Osteocyte (in vitro differentiated cells): ENCODE data around the gene NR2C2. TPM values are rescaled to one million over a fixed set of nuclear protein-coding genes. Genes with fewer than 3 reads are reported as not detected.

Experiments used
- DNase-seq: peaks from one replicate; pipeline ENCODE4 v3.0.0; 2021; ENCODE audit warnings: mixed read lengths; ENCODE audit not compliant: unreplicated experiment; ENCODE audit errors: extremely low spot score
- H3K27ac Mint-ChIP-seq: one replicate; pipeline ENCODE4 v1.8.0; 2021; ENCODE audit warnings: mild to moderate bottlenecking, mixed read lengths; ENCODE audit not compliant: unreplicated experiment
- H3K27me3 Mint-ChIP-seq: one replicate; pipeline ENCODE4 v1.8.0; 2021; ENCODE audit warnings: mixed read lengths; ENCODE audit not compliant: unreplicated experiment
- H3K36me3 Mint-ChIP-seq: one replicate; pipeline ENCODE4 v1.8.0; 2021; ENCODE audit warnings: mixed read lengths; ENCODE audit not compliant: unreplicated experiment
- H3K4me1 Mint-ChIP-seq: one replicate; pipeline ENCODE4 v1.8.0; 2021; ENCODE audit warnings: mixed read lengths; ENCODE audit not compliant: unreplicated experiment
- H3K4me3 Mint-ChIP-seq: one replicate; pipeline ENCODE4 v1.8.0; 2021; ENCODE audit warnings: mild to moderate bottlenecking, moderate library complexity, mixed read lengths; ENCODE audit not compliant: unreplicated experiment
- H3K9me3 Mint-ChIP-seq: one replicate; pipeline ENCODE4 v1.8.0; 2021; ENCODE audit warnings: mixed read lengths; ENCODE audit not compliant: unreplicated experiment
- CTCF ChIP-seq: fragments of 200-600 bp; sonication (generic); IDR thresholded peaks from 2 replicates; pipeline ENCODE4 v1.5.0; 2021; ENCODE audit warnings: antibody characterized with exemption, mild to moderate bottlenecking, moderate library complexity
- total RNA-seq: library from RNA; stranded (reverse); gene quantifications from 2 replicates; pipeline ENCODE4 v1.2.1, GENCODE V29; 2021

NR2C2 gene
- total RNA-seq, 1 donor from 2014 or later: 48.3 TPM

- no peak overlapping the region for H3K27ac Mint-ChIP-seq
- no peak for TF ChIP-seq CTCF
- no peak for DNase-seq
- H3K9me3 Mint-ChIP-seq: peaks cover 8% of the 10 kb centered on the region
- peaks cover 15% of the 10 kb centered on the region for H3K27me3 Mint-ChIP-seq
- H3K36me3 Mint-ChIP-seq: no peaks in the 10 kb centered on the region
- H3K4me1 Mint-ChIP-seq: no peaks in the 10 kb centered on the region
- H3K4me3 Mint-ChIP-seq: no peak overlapping the region
Observed at GRCh38 chr3:14909250-14909649, 38.1 kb upstream of the NR2C2 start.

GRCh38 chr3:14911651-14912050 is 35.7 kb upstream of the NR2C2 start:
- Mint-ChIP-seq H3K9me3 (no peaks in the 10 kb centered on the region), H3K4me1 (no peaks in the 10 kb centered on the region), H3K27me3 (peaks cover 19% of the 10 kb centered on the region), H3K27ac (no peak overlapping the region), H3K36me3 (no peaks in the 10 kb centered on the region), H3K4me3 (no peak overlapping the region)
- DNase-seq: no peak
- no peak for TF ChIP-seq CTCF

GRCh38 chr3:14913071-14913925 is 34.1 kb upstream of the NR2C2 start:
- H3K4me3 Mint-ChIP-seq: no peak overlapping the region
- no peaks in the 10 kb centered on the region for H3K9me3 Mint-ChIP-seq
- no peak overlapping the region for H3K27ac Mint-ChIP-seq
- TF ChIP-seq CTCF: no peak
- no peak for DNase-seq
- no peaks in the 10 kb centered on the region for H3K4me1 Mint-ChIP-seq
- peaks cover 32% of the 10 kb centered on the region for H3K27me3 Mint-ChIP-seq
- H3K36me3 Mint-ChIP-seq: no peaks in the 10 kb centered on the region

- Mint-ChIP-seq H3K36me3 (no peaks in the 10 kb centered on the region), H3K27me3 (peaks cover 32% of the 10 kb centered on the region), H3K4me1 (no peaks in the 10 kb centered on the region), H3K9me3 (no peaks in the 10 kb centered on the region), H3K4me3 (no peak overlapping the region), H3K27ac (no peak overlapping the region)
- no peak for DNase-seq
- TF ChIP-seq CTCF: no peak
Observed at GRCh38 chr3:14913926-14914778, 33.2 kb upstream of the NR2C2 start.

- H3K27me3 Mint-ChIP-seq: peaks cover 32% of the 10 kb centered on the region
- DNase-seq: no peak
- no peak overlapping the region for H3K27ac Mint-ChIP-seq
- H3K9me3 Mint-ChIP-seq: no peaks in the 10 kb centered on the region
- no peaks in the 10 kb centered on the region for H3K4me1 Mint-ChIP-seq
- no peaks in the 10 kb centered on the region for H3K36me3 Mint-ChIP-seq
- TF ChIP-seq CTCF: no peak
- H3K4me3 Mint-ChIP-seq: no peak overlapping the region
Observed at GRCh38 chr3:14914779-14915117, 32.6 kb upstream of the NR2C2 start.
